GM12865 (cell line): ENCODE results near the gene BHLHA15.

ENCODE experiments used
- DNase-seq: peaks from one replicate; pipeline ENCODE4 v3.0.0; 2010; ENCODE audit warnings: low read depth
- H3K4me3 ChIP-seq: 2 replicates; pipeline ENCODE4 v1.5.1; 2011; ENCODE audit warnings: mild to moderate bottlenecking, low read depth, low read length, control low read depth
- TF ChIP-seq, protein P1 (sequence below): IDR thresholded peaks from 2 replicates; pipeline ENCODE4 v1.5.1; 2011; ENCODE audit warnings: low read length, control low read depth, low read depth, inconsistent platforms; ENCODE audit not compliant: insufficient read depth; ENCODE audit errors: missing control alignments

BHLHA15 gene

DNA sequence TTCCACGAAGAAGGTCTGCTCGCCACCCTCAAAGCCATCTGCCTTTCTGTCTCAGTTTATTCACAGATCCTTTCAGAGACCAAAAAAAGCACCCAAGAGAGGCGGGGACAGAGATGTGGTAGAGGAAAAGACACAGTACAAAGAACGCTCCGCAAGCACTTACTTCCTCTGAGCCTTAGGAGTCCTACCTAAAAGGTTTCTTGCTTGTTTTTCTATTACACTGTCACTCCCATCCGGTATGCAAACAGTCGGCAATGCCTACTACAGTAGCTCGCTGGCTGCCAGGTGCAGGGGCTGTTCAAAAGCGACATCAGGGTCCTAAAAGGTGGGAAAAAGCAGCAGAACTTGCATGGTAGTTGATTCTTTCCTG is 40.0 kb downstream of the BHLHA15 start:
- peak overlapping the region; percentile 84 for H3K4me3 ChIP-seq
- TF ChIP-seq, protein P1, sequence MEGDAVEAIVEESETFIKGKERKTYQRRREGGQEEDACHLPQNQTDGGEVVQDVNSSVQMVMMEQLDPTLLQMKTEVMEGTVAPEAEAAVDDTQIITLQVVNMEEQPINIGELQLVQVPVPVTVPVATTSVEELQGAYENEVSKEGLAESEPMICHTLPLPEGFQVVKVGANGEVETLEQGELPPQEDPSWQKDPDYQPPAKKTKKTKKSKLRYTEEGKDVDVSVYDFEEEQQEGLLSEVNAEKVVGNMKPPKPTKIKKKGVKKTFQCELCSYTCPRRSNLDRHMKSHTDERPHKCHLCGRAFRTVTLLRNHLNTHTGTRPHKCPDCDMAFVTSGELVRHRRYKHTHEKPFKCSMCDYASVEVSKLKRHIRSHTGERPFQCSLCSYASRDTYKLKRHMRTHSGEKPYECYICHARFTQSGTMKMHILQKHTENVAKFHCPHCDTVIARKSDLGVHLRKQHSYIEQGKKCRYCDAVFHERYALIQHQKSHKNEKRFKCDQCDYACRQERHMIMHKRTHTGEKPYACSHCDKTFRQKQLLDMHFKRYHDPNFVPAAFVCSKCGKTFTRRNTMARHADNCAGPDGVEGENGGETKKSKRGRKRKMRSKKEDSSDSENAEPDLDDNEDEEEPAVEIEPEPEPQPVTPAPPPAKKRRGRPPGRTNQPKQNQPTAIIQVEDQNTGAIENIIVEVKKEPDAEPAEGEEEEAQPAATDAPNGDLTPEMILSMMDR, result no peak
- peak; percentile 65 for DNase-seq

DNA sequence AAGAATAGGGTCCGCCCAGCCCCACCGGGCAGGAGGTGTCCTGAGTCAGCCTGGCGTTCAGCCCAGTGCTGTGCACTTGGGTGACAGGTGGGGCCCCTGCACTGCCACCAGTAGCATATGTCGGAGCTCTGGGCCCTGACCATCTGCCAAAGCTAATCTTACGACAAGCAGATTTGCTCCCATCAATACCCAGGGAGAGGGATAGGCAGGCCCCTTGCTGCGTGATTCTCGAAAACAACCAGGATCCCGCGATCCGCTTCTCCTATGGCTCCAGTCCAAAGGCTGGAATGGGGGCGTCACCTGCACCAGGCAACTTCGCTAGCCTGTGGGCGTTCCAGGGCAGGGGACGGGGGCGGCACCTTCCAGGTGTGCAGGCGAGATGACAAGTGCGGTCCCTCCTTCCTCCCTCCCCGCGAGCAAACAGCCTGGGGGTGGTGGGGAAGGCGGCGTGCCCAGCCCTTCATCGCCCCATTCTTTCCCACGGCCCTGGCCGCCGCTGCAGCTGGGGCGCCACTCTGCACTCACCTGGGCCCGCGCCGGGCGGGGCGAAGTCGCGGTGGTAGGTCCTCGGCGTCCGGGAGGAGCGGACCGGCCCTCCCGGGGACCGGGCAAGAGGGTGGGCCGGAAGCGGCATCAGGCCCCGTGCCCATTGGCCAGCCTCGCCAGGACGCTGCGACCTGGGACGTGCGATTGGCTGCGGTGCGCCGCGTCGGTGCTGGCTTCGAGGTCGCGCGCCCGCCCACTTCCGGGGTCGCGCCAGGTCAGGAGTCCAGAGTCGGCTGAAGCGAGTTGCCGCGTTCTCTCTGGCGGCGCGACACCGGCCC is 40.6 kb downstream of the BHLHA15 start, which contains the start of gene TECPR1:
TSS of gene TECPR1 (minus strand) at position 632 of the 824 bp plus-strand sequence. CDS start 6,086 bp downstream, outside the sequence.
- DNase-seq, result peak; percentile 96
- TF ChIP-seq, protein P1, result no peak
- H3K4me3 ChIP-seq, result peak within 1 kb of the TSS; percentile 84

DNA sequence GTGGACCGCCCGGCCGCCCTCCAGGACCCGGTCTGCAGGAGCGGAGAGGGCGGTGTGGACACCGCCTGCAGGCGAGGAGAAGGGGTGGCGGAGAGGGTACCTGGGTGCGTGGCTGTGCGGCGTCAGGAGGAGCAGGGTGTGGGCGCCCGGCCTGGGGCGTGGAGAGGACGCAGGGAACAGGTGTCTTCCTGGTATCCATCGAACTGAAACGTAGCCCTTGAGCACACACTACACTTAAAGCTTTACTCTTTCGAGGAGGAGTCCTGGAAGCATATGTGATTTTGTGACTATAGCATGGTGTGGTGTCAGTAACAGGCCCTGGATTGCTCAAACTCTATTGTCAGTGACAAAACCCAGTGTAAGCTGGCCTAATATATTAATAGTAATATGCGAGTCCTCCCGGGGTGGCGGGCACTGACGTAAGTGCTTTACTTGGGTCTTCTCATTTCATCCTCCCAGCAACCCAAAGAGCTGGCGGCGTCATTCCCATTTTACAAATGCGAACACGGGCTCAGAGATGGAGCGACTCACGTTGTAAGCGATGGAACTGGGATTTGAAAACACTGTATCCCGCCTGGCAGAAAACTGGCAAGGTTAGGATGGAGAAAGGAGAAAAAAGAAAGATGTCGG is 41.3 kb downstream of the BHLHA15 start:
- DNase-seq, result no peak
- peak overlapping the region; percentile 84 for H3K4me3 ChIP-seq
- TF ChIP-seq, protein P1, result no peak

DNA sequence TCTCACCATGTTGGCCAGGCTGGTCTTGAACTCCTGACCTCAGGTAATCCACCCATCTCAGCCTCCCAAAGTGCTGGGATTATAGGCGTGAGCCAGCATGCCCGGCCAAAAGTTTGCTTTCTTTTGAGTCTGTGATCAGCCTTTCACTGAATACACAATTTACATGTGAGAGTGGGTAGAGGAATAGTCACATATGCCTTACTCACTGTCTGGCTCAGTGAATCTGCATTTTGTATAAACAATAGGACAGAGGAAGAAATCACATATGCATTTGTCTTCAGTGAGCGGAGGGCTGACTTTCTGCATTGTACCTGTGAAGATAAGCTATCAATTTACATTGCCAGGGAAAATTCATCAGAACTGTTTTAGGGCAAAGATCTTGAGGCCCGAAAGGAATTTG is 43.3 kb downstream of the BHLHA15 start:
- H3K4me3 ChIP-seq, result no peak overlapping the region
- no peak for DNase-seq
- TF ChIP-seq, protein P1, result no peak

DNA sequence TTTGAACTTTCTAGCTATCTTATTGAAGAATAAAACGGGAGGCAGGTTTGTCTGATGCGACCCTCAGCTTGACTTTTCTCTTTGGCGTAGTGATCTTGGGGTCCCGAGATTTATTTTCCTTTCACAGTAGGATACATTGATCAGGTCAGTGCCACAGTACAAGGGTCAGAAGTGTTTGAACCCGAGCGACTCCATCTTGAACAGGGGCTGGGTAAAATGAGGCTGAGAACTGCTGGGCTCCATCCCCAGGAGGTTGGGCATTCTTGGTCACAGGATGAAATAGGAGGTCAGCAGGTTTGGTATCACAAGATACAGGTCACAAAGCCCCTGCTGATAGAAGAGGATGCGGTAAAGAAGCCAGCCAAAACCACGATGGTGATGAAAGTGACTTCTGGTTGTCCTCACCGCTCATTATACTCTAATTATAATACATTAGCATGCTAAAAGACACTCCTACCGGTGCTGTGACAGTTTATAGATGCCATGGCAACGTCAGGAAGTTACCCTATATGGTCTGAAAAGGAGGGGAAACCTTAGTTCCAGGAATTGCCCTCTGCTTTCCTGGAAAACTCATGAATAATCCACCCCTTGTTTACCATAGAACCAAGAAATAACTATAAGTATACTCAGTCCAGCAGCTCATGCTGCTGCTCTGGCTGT is 43.8 kb downstream of the BHLHA15 start:
- TF ChIP-seq, protein P1, result no peak
- DNase-seq, result no peak
- no peak overlapping the region for H3K4me3 ChIP-seq

DNA sequence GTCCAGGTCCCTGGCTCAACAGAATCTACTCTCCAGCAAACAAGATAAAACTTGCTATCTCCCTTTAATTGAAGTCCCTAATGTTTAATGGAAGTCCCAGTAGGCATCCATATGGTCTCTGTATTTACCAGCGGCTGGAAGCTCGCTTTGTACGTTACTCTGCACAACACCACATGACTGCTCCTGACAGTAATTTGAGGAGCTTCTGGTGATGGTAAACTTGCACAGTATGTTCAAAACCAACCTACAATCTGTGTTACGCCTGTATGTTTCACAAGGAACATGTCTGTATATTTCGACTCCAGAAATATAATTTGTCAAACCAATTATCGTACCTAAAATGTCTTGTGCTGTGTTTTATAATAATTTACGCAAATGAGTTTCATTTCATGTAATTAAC is 45.2 kb downstream of the BHLHA15 start:
- no peak overlapping the region for H3K4me3 ChIP-seq
- DNase-seq, result no peak
- TF ChIP-seq, protein P1, result no peak
